ENCODE measurements around the gene CD63.
"Not testable (repeated sequence)": the region's sequence is repeated elsewhere in the genome, so short reads cannot be mapped to it uniquely, and the experiment has no call there.

Gene CD63

DNA sequence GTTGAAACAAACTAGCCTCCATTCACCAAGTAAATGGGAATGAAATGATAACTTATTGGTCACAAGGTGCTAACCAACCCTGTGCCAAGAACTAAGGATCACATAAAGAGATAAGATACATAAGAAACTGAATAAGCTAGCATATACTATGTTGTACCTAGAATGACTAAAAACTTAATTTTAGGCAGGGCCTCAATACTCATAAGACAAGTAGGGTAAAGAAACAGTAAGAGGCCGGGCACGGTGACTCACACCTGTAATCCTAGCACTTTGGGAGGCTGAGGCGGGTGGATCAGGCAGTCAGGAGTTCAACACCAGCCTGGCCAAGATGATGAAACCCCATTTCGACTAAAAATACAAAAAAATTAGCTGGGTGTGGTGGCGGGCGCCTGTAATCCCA is 31.9 kb upstream of the CD63 start:
- no peak overlapping the region for H3K4me3 ChIP-seq (replicated peaks in 1 of 2; ENCODE audit: low read depth in 2 of 2, low read length in 2 of 2)
- TF ChIP-seq, protein P1, sequence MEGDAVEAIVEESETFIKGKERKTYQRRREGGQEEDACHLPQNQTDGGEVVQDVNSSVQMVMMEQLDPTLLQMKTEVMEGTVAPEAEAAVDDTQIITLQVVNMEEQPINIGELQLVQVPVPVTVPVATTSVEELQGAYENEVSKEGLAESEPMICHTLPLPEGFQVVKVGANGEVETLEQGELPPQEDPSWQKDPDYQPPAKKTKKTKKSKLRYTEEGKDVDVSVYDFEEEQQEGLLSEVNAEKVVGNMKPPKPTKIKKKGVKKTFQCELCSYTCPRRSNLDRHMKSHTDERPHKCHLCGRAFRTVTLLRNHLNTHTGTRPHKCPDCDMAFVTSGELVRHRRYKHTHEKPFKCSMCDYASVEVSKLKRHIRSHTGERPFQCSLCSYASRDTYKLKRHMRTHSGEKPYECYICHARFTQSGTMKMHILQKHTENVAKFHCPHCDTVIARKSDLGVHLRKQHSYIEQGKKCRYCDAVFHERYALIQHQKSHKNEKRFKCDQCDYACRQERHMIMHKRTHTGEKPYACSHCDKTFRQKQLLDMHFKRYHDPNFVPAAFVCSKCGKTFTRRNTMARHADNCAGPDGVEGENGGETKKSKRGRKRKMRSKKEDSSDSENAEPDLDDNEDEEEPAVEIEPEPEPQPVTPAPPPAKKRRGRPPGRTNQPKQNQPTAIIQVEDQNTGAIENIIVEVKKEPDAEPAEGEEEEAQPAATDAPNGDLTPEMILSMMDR (IDR thresholded peaks at IDR 0.05; ENCODE audit: low read depth, low read length), result no peak
- no peak for DNase-seq (ENCODE audit: low read depth in 2 of 2)

DNA sequence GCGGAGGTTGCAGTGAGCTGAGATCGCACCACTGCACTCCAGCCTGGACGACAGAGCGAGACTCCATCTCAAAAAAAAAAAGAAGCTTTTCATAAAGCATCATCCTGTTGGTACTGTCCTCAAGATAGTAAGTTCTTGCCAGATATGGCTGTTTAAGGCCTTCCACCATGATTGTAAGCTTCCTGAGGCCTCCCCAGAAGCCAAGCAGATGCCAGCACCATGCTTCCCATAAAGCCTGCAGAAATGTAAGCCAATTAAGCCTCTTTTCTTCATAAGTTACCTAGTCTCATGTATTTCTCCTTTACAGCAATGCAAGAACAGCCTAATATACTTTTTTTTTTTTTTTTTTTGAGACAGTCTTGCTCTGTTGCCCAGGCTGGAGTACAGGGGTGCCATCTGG is 29.8 kb upstream of the CD63 start:
- not testable (repeated sequence) for DNase-seq (ENCODE audit: low read depth in 2 of 2)

DNA sequence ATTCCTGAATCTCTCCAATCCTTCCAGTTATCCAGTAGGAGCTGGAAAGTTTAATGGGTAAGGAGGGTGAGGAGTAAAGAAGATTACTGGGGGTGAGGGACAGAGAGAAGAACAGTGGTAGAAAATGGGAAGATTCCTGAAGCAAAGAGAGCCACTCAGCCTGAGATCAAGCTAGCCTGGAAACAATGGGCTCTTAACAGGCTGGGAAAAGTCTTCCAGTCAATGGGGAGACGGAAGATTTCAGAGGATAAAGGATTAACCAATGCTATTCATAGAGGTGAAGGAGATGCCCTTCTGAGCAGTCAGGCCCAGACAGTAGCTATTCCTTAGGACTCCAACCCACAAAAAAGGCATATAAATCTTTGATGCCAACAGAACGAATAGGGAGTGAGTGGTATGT is 28.9 kb upstream of the CD63 start:
- no peak for DNase-seq (ENCODE audit: low read depth in 2 of 2)
- no peak overlapping the region for H3K4me3 ChIP-seq (replicated peaks in 1 of 2; ENCODE audit: low read depth in 2 of 2, low read length in 2 of 2)
- TF ChIP-seq, protein P1 (IDR thresholded peaks at IDR 0.05; ENCODE audit: low read depth, low read length), result no peak

More for the DNA sequence above, 29.8 kb upstream of the CD63 start:
- not testable (repeated sequence) for H3K4me3 ChIP-seq (replicated peaks in 1 of 2; ENCODE audit: low read depth in 2 of 2, low read length in 2 of 2)

DNA sequence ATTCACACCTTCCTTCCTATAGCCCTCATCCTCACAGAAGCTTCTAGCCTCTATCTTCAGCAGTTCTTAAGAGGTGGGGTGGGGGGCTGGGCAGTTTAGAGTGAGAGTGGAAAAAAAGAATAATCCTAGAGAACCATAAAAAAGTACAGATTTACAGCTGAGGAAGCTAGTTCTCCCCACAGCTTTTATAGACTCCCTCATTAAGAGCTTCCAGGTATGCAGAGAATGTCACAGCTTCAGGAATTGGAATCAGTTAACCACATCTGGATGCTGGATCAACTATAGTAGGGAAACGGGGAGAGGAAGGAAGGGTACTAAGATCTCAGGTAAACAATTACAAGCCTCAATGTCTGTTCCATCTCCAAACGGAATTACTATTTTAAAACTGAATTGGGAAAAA is 26.4 kb upstream of the CD63 start:
- DNase-seq (ENCODE audit: low read depth in 2 of 2), result no peak
- TF ChIP-seq, protein P1 (IDR thresholded peaks at IDR 0.05; ENCODE audit: low read depth, low read length), result no peak
- no peak overlapping the region for H3K4me3 ChIP-seq (replicated peaks in 1 of 2; ENCODE audit: low read depth in 2 of 2, low read length in 2 of 2)

DNA sequence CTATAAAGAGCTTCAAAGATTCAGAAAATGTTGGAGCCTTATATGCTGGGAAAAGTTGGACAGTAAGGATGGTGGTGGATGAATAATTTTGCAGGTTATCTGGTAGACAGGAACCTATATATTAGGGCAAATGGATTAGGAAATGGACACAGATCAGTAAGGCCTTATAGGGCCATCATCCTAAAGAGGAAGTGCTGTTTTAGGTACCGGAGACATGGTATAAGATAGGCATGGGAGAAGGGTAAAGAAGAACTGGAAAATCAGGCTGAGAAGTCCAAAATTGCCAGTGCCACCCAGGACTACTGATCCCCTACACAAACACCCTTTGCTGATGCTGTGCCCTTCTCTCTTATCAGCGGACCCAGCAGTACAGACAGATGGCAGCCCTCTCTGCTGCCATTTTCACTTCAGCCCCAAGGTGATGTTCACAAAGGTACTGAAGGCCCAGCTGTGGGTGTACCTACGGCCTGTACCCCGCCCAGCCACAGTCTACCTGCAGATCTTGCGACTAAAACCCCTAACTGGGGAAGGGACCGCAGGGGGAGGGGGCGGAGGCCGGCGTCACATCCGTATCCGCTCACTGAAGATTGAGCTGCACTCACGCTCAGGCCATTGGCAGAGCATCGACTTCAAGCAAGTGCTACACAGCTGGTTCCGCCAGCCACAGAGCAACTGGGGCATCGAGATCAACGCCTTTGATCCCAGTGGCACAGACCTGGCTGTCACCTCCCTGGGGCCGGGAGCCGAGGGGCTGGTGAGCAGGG is 19.6 kb upstream of the CD63 start:
- H3K4me3 ChIP-seq (replicated peaks in 1 of 2; ENCODE audit: low read depth in 2 of 2, low read length in 2 of 2), result no peak overlapping the region
- TF ChIP-seq, protein P1 (IDR thresholded peaks at IDR 0.05; ENCODE audit: low read depth, low read length), result no peak
- DNase-seq (ENCODE audit: low read depth in 2 of 2), result no peak

DNA sequence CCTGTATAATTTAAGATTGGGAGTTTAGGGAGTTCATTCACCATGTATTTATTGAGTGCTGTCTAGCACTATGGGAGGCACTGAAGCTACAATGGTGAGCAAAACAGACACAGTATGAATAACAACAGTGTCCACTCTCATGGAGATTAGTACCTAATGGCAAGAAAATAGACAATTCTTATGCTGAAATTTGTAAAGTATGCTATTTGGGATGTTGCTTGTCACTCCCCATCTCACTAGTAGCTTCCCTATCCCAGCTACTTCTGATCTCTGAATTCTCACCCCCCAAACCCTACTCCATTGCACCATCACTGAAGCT is 18.1 kb upstream of the CD63 start:
- TF ChIP-seq, protein P1 (IDR thresholded peaks at IDR 0.05; ENCODE audit: low read depth, low read length), result no peak
- DNase-seq (ENCODE audit: low read depth in 2 of 2), result no peak
- H3K4me3 ChIP-seq (replicated peaks in 1 of 2; ENCODE audit: low read depth in 2 of 2, low read length in 2 of 2), result no peak overlapping the region

DNA sequence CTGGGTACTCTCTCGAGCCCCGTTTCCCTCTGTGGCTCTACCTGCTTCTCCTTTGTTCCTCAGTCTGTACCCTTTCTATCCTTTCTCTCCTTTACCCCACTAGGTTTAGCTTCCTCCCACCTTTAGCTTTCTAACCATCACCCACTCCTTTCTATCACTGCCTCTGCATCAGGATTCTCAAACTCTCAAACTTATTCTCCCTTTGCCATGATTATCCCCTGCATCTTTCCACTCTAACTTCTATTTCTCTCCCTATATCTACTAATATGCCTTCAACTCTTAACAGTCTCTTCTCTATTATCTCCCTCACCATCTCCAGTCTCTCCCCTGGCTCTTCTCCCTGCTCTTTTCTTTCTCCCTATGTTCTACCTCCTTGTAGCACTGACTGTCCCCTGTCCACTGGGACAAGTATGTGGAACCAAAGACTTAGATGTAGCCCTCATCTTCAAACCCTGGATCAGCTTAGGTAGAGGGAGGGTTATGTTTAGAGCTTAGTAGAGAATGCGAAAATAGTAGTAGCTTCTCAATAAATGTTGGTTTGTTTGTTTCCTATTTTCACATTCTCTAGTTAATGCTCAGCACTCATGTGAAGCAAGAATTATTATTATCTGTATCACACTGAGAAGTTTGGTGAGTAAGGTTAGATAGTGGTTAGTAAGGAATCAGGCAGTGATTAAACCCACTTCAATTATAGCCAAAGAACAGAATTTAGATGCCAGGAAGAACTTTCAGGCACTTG is 17.5 kb upstream of the CD63 start:
- no peak for DNase-seq (ENCODE audit: low read depth in 2 of 2)
- H3K4me3 ChIP-seq (replicated peaks in 1 of 2; ENCODE audit: low read depth in 2 of 2, low read length in 2 of 2), result no peak overlapping the region
- TF ChIP-seq, protein P1 (IDR thresholded peaks at IDR 0.05; ENCODE audit: low read depth, low read length), result no peak
